ENCODE measurements around the gene LSM4.

DNA sequence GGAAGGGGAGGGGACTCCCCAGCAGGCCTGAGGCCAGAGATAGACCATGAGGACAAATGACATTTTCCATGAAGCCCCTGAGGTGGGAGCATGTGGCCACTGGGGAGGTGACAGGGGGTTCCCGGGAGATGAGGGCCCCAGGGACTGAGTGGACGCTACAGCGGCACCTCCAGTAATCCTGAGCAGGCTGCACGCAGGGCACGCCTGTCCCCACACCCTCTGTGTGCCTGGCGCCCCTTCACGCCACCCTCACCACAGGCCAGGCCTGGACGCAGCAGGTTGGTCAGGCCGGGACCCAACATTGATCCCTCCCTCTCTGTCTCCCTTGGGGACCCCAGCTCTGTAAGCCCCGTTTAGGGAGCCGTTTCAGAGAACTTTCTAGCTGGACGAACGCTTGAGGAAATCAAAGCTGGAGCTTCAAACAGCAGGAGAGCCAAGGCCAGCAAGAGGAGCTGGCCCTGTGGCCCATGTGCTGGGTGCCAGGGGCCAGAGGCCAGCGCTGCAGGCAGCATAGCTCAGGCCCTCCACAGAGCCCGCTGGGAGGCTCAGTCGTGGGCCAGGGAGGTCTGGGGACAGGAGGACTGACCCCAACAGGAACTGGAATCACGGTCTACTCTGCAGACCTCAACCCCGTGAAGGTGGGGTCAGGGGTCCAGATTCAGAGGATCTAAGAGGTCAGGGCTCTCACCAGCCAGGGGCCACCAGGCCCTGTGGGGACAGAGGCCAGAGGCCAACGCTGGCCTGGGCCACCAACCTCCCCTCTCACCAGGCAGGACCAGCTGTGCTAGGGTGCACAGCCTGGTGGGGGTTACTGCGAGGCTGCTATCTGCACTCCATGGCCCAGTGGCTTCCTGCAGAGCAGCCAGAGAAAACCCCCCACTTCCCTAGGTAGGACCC is 14.6 kb downstream of the LSM4 start:
- no peak for TF ChIP-seq EP300 (IDR thresholded peaks at IDR 0.05)
- TF ChIP-seq, protein P1, sequence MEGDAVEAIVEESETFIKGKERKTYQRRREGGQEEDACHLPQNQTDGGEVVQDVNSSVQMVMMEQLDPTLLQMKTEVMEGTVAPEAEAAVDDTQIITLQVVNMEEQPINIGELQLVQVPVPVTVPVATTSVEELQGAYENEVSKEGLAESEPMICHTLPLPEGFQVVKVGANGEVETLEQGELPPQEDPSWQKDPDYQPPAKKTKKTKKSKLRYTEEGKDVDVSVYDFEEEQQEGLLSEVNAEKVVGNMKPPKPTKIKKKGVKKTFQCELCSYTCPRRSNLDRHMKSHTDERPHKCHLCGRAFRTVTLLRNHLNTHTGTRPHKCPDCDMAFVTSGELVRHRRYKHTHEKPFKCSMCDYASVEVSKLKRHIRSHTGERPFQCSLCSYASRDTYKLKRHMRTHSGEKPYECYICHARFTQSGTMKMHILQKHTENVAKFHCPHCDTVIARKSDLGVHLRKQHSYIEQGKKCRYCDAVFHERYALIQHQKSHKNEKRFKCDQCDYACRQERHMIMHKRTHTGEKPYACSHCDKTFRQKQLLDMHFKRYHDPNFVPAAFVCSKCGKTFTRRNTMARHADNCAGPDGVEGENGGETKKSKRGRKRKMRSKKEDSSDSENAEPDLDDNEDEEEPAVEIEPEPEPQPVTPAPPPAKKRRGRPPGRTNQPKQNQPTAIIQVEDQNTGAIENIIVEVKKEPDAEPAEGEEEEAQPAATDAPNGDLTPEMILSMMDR (IDR thresholded peaks at IDR 0.05) = no peak

Measured in sigmoid colon (tissue), 4 donors.